Stimulated activated CD4-positive, alpha-beta T cell treated with anti-CD3 and anti-CD28 coated beads, Interleukin-12 subunit alpha, Interleukin-12 subunit beta, amount 100 ng/mL, for 4 hours (primary cell): ENCODE measurements around the gene RHBDD1.
"Not testable (repeated sequence)": the region's sequence is repeated elsewhere in the genome, so short reads cannot be mapped to it uniquely, and the experiment has no call there.

Experiments used
- DNase-seq: peaks from one replicate; pipeline ENCODE4 v3.0.0-alpha.2; 2020

The RHBDD1 gene

DNA sequence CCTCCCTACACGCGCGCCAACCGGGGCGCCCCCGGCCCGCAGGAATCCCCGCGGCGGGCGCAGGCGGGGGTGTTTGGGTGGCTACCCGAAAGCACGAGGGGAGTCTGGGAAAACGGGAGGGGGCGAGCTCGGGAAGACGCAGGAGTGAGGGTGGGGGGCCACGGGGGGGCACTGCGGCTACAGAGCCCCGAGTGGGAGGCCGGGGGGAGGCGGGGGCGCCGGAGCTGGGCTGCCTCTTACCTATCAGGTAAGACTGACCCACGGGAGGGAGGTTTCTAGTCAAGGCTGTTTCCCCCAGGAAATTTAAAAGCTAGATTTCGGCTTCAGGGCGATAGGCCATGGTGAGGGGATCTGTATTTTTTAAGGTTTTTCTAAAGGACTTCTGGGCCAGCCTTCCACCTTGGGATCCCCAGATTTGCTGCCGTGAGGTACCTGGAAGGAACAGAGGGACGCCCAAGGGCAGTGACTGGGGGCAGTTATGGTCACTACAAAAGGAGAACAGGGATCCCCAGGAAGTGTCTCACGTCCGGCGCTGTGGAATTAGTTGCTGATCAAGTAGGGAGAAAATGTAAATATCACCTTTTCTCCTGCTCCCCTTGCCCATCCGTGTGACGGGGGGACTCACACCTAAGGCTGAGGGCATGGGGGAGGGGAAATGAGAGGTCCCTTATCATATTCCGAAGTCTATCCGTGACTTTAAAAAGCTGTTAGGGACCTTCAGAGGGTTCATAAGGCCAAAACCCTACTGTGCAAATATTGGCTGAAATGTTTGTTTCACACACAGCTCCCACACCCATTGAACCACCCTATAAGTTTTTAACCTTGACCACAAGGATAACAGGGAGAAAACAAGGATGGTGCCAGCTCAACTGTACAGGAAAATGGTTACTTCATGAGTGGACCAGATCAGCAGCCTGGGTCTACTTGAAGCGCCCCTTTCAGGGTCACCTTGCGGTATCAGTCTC, 35.6 kb upstream of the RHBDD1 start:
- no peak for DNase-seq

GRCh38 chr2:226800941-226801784, 34.7 kb upstream of the RHBDD1 start:
- DNase-seq, result peak; percentile 84

DNA sequence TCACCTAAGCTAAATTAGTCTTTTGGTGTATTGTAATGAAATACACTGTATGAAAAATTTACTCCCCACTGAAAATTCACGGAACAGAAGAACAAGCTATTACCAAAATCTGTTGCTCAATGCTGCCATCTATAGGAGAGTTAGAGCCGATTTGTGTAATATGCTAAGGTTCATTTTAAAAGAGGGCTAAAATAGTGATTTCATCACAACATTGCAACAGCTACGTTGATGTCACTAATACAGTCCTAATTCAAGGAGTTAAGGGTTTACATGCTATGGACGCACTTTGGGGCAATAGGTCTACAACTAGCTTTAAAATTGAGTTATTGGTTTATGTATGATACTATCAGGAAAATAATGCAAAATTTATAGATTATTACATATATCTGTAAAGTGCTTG, 33.3 kb upstream of the RHBDD1 start:
- DNase-seq, result no peak

GRCh38 chr2:226803410-226803809, 32.4 kb upstream of the RHBDD1 start:
- DNase-seq, result no peak

DNA sequence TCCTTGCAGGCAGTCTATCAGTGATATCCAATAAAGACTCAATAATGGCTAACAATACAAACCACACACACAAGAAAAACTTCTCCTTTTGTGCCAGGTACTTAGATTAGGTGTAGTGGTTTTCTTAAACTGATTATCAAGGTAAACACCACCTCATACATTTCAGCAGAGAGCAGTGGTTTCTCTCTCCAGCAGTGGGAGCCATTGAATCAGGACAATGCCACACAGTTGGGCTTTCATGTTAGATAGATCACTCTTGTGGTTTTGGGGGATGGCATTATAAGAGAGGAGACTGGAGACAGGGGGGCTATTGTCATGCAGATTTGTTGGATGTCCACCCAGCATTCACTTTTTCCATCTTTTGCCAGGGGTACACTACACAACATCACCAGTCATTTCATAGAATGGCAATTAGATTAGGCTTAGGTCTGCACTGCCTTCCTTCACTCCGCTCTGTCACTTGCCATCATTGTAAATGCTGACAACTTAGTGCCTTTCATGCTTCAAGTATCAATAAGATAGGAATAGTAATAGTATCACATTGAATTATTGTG, 22.6 kb upstream of the RHBDD1 start:
- no peak for DNase-seq

DNA sequence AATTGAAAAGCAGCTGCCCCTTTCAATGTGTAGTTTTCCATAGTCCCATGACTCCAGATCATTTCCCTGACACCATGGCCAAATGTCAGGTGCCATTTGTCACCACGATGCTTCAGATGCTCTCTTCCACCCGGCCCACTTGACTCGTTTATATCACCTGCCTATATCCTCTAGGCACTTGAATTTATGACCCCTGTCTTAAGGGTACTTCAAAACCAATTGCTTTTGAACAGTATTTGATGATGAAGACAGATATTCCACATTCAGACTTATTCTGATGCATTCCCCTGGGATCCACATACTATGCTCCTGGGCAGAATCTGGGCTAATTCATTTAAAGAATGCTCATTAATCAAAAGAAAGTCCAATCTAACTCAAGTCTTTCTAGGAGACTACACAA, 16.9 kb upstream of the RHBDD1 start:
- DNase-seq, result no peak

GRCh38 chr2:226825056-226825455, 10.8 kb upstream of the RHBDD1 start:
- DNase-seq, result no peak

DNA sequence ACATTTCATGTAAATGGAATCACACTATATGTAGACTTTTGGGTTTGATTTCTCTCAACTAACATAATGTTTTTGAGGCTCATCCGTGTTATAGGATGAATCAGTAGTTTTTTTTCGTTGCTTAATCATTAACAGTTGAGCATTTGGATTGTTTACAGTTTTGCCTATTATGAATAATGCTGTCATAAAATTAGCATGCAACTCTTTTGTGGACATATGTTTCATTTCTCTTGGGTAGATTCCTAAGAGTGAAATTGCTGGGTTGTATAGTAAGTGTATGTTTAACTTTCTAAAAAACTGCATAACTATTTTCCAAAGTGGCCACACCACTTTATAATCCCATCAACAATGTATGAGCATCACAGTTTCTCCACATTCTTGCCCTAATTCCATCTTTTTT, 7.7 kb upstream of the RHBDD1 start:
- DNase-seq, result no peak

DNA sequence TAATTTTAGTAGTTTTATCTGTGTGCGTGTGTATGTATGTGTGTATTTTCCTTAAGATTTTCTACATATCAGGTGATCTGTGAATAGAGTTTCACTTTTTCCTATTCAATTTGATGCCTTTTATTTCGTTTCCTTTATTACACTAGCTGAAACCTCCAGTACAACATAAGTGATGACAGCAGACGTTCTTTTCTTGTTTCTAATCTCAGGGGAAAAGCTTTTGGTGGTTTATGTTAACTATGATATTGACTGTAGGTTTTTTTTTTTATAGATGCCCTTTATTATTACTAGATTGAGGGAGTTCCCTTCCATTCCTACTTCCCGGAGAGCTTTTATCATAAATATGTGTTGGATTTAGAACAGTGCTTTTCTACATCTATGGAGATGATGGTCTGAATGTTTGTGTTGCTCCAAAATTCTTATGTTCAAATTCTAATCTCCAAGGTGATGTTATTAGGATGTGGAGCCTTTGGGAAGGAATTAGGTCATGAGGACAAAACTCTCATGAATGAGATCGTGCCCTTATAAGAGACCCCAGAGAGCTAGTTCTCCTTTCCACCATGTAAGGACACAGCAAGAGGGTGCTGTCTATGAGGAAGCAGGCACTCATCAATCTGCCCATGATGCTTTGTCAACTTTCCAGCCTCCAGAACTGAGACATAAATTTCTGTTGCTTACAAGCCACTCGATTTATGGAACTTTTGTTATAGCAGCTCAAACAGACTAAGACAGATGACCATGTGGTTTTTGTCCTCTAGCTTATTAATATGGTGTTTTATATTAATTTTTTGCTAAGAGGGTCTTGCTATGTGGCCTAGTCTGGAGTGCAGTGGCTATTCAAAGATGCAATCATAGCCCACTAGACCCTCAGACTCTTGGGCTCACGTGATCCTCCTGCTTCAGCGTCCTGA, 5.9 kb upstream of the RHBDD1 start:
- DNase-seq, result no peak

- no peak for DNase-seq
Measured at GRCh38 chr2:226831266-226831665, 4.6 kb upstream of the RHBDD1 start.

DNA sequence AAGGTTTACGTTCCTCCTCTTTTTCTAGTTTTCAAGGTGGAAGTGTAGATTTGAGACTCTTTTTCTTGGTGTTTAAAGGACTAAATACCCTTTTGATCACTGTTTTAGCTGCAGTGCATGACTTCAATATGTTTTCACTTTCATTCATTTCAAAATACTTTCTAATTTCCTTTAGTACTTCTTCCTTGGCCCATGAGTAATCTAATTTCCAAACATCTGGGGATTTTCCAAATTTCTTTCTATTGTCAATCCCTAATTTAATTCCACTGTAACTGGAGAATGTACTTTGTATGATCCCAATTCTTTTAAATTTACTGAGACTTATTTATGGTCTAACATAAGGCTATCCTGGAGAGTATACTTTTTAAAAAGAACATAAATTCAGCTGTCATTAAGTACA, 3.8 kb upstream of the RHBDD1 start:
- DNase-seq, result no peak

- not testable (repeated sequence) for DNase-seq
Measured at GRCh38 chr2:226834880-226835279, 974 bp upstream of the RHBDD1 start.

- DNase-seq, result no peak
Measured at GRCh38 chr2:226835420-226835795, 446 bp upstream of the RHBDD1 start.

DNA sequence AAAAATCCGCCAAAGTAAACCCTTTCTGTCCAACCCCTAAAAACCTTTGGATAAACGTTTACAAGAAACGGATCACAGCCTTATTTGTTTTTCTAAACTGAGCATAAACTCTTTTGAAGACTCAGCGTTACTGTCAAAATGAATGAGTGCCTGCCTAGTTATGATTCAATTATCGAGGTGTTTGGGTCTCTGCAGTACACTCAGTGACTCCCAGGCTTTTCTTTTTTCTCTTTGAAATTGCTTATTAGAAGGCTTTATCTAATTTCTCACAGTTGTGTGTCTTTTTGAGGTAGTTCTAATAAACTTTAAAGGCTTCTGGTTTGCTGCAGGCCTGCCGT, 663 bp downstream of the RHBDD1 start:
- DNase-seq, result no peak

DNA sequence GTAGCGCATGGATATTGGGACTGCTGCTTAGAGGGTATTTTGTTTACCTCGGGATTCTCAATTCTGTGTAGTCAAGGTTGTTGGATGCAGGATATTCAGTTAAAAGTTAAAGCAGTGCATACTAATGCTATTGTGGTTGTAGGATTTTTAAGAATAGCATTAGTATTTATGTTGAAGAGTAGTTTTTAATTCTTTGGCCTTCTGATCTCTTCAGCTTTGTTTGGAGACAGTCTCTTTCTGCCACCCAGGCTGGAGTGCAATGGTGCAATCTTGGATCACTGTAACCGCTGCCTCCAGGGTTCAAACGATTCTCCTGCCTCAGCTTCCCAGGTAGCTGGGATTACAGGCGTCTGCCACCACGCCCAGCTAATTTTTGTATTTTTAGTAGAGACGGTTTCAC, 1.5 kb downstream of the RHBDD1 start:
- no peak for DNase-seq

- no peak for DNase-seq
Measured at GRCh38 chr2:226837787-226838603, 2.1 kb downstream of the RHBDD1 start.

GRCh38 chr2:226838722-226839121, 2.9 kb downstream of the RHBDD1 start:
- no peak for DNase-seq

- DNase-seq, result no peak
Measured at GRCh38 chr2:226839161-226839560, 3.3 kb downstream of the RHBDD1 start.

- no peak for DNase-seq
Measured at GRCh38 chr2:226839951-226840350, 4.1 kb downstream of the RHBDD1 start.

DNA sequence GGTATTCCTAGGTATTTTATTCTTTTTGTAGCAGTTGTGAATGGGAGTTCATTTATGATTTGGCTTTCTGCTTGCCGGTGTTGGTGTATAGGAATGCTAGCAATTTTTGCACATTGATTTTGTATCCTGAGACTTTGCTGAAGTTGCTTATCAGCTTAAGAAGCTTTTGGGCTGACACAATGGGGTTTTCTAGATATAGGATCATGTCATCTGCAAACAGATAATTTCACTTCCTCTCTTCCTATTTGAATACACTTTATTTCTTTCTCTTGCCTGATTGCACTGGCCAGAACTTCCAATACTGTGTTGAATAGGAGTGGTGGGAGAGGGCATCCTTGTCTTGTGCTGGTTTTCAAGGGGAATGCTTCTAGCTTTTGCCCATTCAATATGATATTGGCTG, 7.1 kb downstream of the RHBDD1 start:
- DNase-seq, result not testable (repeated sequence)

DNA sequence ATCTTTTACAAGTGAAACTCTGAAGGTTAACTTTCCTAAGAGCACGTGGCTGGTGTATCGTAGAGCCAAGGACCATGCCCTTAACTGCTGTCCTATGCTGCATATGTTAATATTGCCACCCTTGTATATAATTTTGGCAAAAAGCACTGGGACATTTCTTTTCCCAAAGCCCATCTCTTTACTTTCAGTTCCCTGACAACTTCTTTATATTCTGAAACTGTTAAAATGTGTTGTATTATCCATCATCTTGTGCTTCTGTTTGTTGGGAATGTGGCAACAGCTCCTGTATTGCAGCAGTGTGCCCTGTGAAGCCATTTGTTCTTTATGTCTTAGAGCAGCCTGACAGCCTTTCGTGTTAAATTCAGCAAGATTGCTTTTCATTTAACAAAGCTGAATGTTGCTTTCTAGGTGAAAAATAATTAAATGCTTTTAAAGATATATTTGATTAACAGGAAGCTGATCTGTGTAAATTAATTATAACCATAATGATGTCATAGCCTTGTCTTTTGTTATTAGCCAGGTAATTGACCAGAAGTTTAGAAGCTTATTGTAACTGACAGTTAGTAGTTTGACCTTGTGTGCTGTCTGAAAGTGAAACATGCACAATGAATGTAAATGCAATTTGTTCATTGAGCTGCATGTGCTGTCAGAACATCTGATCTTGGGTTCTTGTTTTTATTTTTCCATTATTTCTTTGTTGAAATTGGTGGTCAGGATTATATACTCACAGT, 9.7 kb downstream of the RHBDD1 start:
- DNase-seq, result no peak
